HepG2 (cell line): ENCODE data around the gene FKBP1A. TPM values are rescaled to one million over a fixed set of nuclear protein-coding genes. Genes with fewer than 3 reads are reported as not detected.

Experiments used
- ADNP ChIP-seq: sonication (generic); formaldehyde crosslinking; IDR thresholded peaks from 2 replicates; pipeline ENCODE4 v1.4.0; 2020; ENCODE audit warnings: missing genetic modification reagents
- AGO1 ChIP-seq: fragments of 200-400 bp; formaldehyde crosslinking; IDR thresholded peaks from 2 replicates; pipeline ENCODE4 v1.6.1; 2017; ENCODE audit warnings: mild to moderate bottlenecking, low read depth, low read length, moderate library complexity; ENCODE audit not compliant: poor library complexity, severe bottlenecking
- CEBPG ChIP-seq: IDR thresholded peaks from 2 replicates; pipeline ENCODE4 v1.6.1; 2016
- CHD4 ChIP-seq: fragments of 200-600 bp; sonication (generic); IDR thresholded peaks from 2 replicates; pipeline ENCODE4 v1.7.0; 2017; ENCODE audit warnings: mild to moderate bottlenecking, low read length, borderline replicate concordance
- HNRNPH1 ChIP-seq: fragments of 200-400 bp; formaldehyde crosslinking; optimal IDR thresholded peaks from 2 replicates; pipeline ENCODE3; 2017; ENCODE audit warnings: mild to moderate bottlenecking, low read depth, low read length
- KDM2A ChIP-seq: sonication (generic); formaldehyde crosslinking; IDR thresholded peaks from 2 replicates; pipeline ENCODE4 v1.4.0; 2020; ENCODE audit warnings: low read depth, missing genetic modification reagents, borderline replicate concordance
- NCOR1 ChIP-seq: fragments of 200-600 bp; sonication (generic); IDR thresholded peaks from 2 replicates; pipeline ENCODE4 v1.7.0; 2017; ENCODE audit warnings: antibody characterized with exemption, low read length, borderline replicate concordance
- PITX1 ChIP-seq: sonication (generic); formaldehyde crosslinking; IDR thresholded peaks from 2 replicates; pipeline ENCODE4 v1.5.1; 2020; ENCODE audit warnings: mild to moderate bottlenecking, missing genetic modification reagents
- REXO4 ChIP-seq: sonication (generic); formaldehyde crosslinking; IDR thresholded peaks from 2 replicates; pipeline ENCODE4 v1.8.0; 2022; ENCODE audit warnings: missing genetic modification reagents, mild to moderate bottlenecking, borderline replicate concordance
- XBP1 ChIP-seq: sonication (generic); formaldehyde crosslinking; IDR thresholded peaks from 2 replicates; pipeline ENCODE4 v1.5.0; 2020; ENCODE audit warnings: missing genetic modification reagents
- ZNF17 ChIP-seq: sonication (generic); formaldehyde crosslinking; IDR thresholded peaks from 2 replicates; pipeline ENCODE4 v1.5.0; 2020; ENCODE audit warnings: mild to moderate bottlenecking, missing genetic modification reagents
- ZNF296 ChIP-seq: sonication (generic); formaldehyde crosslinking; conservative IDR thresholded peaks from 2 replicates; pipeline ENCODE4 v1.5.0; 2020; ENCODE audit warnings: mild to moderate bottlenecking, missing genetic modification reagents
- ZNF343 ChIP-seq: sonication (generic); formaldehyde crosslinking; IDR thresholded peaks from 2 replicates; pipeline ENCODE4 v1.4.0; 2020; ENCODE audit warnings: mild to moderate bottlenecking, missing genetic modification reagents
- ZNF510 ChIP-seq: sonication (generic); formaldehyde crosslinking; IDR thresholded peaks from 2 replicates; pipeline ENCODE4 v1.4.0; 2020; ENCODE audit warnings: low read depth, mild to moderate bottlenecking, missing genetic modification reagents
- ZNF558 ChIP-seq: sonication (generic); formaldehyde crosslinking; IDR thresholded peaks from 2 replicates; pipeline ENCODE4 v1.9.0; 2022; ENCODE audit warnings: mild to moderate bottlenecking, missing genetic modification reagents, borderline replicate concordance
- ZNF7 ChIP-seq: IDR thresholded peaks from 2 replicates; pipeline ENCODE4 v1.6.1; 2016; ENCODE audit warnings: missing biosample characterization, missing genetic modification reagents
- polyA plus RNA-seq, 8 experiments: library from polyadenylated mRNA; depleted of rRNA in 3 of 8; stranded (reverse) in 7 of 8; unstranded in 1 of 8; fragments of >200 nt; fragmentation: Illumina TruSeq in 4 of 8; extraction: Trizol in 4 of 8; gene quantifications; 2 replicates each; pipeline versions ENCODE4 v1.2.1 to v1.2.3, GENCODE V29; 2011 to 2016; ENCODE audit warnings: low read depth in 4 of 8, missing spikeins in 1 of 8, mixed read lengths in 1 of 8; ENCODE audit not compliant: insufficient read depth in 1 of 8
- total RNA-seq, 5 experiments: library from RNA; depleted of rRNA; stranded (reverse); fragments of >200 nt; fragmentation: Illumina TruSeq; extraction: Trizol; gene quantifications; 2 replicates each; pipeline ENCODE4 v1.2.3, GENCODE V29; 2016; ENCODE audit warnings: low read depth in 1 of 5
- TF ChIP-seq, protein P1 (sequence below): sonication (generic); formaldehyde crosslinking; IDR thresholded peaks from 2 replicates; pipeline ENCODE4 v1.4.0; 2020; ENCODE audit warnings: missing genetic modification reagents, borderline replicate concordance
- TF ChIP-seq, protein P2 (sequence below): conservative IDR thresholded peaks from 2 replicates; pipeline ENCODE4 v1.6.1; 2018; ENCODE audit warnings: missing genetic modification reagents
- TF ChIP-seq, protein P3 (sequence below): IDR thresholded peaks from 2 replicates; pipeline ENCODE4 v1.6.1; 2016; ENCODE audit warnings: missing genetic modification reagents, missing compliant biosample characterization
- TF ChIP-seq, protein P4 (sequence below): IDR thresholded peaks from 2 replicates; pipeline ENCODE4 v1.6.1; 2016; ENCODE audit warnings: control low read depth
- TF ChIP-seq, protein P5 (sequence below): sonication (generic); formaldehyde crosslinking; IDR thresholded peaks from 2 replicates; pipeline ENCODE4 v1.9.0; 2021; ENCODE audit warnings: missing genetic modification reagents, borderline replicate concordance

FKBP1A gene
- total and polyA plus RNA-seq, 2 of the 13 experiments (the other 11 are each of a cell fraction or from before 2014, with no cell fraction given): 119 to 468 TPM

DNA sequence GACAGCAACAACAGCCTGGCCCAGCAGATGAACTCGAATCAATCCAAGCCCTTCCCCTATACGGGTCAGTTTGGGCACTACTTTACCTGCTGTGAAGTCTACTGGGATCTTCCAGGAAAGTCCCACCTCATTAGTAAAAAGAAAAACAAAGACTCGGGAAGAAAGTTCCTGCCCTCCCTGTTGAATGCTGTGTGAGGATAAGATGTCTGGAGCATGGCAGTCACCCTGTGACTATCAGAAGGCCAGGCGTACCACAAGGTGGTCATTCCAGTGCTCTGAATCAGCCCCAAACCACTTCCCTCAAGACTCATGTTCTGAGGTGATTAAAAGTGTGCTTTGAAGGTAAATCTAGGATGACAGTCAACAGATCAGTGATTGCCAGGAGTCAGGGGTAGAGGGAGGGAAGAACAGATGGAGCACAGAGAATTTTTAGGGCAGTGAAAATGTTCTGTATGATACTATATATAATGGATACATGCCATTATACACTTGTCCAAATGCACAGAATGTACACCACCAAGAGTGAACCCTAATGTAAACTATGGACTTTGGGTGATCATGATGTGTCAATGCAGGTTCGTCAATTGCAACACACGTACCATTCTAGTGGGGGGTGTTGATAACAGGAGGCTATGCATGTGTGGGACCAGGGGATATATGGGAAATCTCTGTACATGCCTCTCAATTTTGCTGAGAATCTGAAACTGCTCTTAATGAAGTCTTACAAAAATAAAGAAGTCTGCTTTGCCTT lies 14.7 kb downstream of the FKBP1A start (continued):
- TF ChIP-seq, protein P1, sequence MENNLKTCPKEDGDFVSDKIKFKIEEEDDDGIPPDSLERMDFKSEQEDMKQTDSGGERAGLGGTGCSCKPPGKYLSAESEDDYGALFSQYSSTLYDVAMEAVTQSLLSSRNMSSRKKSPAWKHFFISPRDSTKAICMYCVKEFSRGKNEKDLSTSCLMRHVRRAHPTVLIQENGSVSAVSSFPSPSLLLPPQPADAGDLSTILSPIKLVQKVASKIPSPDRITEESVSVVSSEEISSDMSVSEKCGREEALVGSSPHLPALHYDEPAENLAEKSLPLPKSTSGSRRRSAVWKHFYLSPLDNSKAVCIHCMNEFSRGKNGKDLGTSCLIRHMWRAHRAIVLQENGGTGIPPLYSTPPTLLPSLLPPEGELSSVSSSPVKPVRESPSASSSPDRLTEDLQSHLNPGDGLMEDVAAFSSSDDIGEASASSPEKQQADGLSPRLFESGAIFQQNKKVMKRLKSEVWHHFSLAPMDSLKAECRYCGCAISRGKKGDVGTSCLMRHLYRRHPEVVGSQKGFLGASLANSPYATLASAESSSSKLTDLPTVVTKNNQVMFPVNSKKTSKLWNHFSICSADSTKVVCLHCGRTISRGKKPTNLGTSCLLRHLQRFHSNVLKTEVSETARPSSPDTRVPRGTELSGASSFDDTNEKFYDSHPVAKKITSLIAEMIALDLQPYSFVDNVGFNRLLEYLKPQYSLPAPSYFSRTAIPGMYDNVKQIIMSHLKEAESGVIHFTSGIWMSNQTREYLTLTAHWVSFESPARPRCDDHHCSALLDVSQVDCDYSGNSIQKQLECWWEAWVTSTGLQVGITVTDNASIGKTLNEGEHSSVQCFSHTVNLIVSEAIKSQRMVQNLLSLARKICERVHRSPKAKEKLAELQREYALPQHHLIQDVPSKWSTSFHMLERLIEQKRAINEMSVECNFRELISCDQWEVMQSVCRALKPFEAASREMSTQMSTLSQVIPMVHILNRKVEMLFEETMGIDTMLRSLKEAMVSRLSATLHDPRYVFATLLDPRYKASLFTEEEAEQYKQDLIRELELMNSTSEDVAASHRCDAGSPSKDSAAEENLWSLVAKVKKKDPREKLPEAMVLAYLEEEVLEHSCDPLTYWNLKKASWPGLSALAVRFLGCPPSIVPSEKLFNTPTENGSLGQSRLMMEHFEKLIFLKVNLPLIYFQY: no peak
- TF ChIP-seq, protein P2, sequence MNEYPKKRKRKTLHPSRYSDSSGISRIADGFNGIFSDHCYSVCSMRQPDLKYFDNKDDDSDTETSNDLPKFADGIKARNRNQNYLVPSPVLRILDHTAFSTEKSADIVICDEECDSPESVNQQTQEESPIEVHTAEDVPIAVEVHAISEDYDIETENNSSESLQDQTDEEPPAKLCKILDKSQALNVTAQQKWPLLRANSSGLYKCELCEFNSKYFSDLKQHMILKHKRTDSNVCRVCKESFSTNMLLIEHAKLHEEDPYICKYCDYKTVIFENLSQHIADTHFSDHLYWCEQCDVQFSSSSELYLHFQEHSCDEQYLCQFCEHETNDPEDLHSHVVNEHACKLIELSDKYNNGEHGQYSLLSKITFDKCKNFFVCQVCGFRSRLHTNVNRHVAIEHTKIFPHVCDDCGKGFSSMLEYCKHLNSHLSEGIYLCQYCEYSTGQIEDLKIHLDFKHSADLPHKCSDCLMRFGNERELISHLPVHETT (CRISPR knock-in tag): no peak
- TF ChIP-seq ZNF296 (CRISPR knock-in tag) (no peak), NCOR1 (peak; percentile 86), ZNF17 (no peak), XBP1 (CRISPR knock-in tag) (no peak), KDM2A (CRISPR knock-in tag) (no peak), PITX1 (CRISPR knock-in tag) (no peak), ZNF510 (CRISPR knock-in tag) (no peak), CHD4 (no peak), CEBPG (CRISPR knock-in tag) (peak; percentile 70), HNRNPH1 (no peak), REXO4 (no peak), AGO1 (no peak), ZNF558 (CRISPR knock-in tag) (no peak), ZNF343 (no peak), ADNP (no peak), ZNF7 (CRISPR knock-in tag) (no peak)
- TF ChIP-seq, protein P3, sequence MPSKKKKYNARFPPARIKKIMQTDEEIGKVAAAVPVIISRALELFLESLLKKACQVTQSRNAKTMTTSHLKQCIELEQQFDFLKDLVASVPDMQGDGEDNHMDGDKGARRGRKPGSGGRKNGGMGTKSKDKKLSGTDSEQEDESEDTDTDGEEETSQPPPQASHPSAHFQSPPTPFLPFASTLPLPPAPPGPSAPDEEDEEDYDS (CRISPR knock-in tag): no peak
- TF ChIP-seq, protein P4, sequence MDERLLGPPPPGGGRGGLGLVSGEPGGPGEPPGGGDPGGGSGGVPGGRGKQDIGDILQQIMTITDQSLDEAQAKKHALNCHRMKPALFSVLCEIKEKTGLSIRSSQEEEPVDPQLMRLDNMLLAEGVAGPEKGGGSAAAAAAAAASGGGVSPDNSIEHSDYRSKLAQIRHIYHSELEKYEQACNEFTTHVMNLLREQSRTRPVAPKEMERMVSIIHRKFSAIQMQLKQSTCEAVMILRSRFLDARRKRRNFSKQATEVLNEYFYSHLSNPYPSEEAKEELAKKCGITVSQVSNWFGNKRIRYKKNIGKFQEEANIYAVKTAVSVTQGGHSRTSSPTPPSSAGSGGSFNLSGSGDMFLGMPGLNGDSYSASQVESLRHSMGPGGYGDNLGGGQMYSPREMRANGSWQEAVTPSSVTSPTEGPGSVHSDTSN (CRISPR knock-in tag): no peak
- TF ChIP-seq, protein P5, sequence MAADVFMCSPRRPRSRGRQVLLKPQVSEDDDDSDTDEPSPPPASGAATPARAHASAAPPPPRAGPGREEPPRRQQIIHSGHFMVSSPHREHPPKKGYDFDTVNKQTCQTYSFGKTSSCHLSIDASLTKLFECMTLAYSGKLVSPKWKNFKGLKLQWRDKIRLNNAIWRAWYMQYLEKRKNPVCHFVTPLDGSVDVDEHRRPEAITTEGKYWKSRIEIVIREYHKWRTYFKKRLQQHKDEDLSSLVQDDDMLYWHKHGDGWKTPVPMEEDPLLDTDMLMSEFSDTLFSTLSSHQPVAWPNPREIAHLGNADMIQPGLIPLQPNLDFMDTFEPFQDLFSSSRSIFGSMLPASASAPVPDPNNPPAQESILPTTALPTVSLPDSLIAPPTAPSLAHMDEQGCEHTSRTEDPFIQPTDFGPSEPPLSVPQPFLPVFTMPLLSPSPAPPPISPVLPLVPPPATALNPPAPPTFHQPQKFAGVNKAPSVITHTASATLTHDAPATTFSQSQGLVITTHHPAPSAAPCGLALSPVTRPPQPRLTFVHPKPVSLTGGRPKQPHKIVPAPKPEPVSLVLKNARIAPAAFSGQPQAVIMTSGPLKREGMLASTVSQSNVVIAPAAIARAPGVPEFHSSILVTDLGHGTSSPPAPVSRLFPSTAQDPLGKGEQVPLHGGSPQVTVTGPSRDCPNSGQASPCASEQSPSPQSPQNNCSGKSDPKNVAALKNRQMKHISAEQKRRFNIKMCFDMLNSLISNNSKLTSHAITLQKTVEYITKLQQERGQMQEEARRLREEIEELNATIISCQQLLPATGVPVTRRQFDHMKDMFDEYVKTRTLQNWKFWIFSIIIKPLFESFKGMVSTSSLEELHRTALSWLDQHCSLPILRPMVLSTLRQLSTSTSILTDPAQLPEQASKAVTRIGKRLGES (CRISPR knock-in tag): no peak
